ENCODE measurements around the gene TEX2. TPM values are rescaled to one million over a fixed set of nuclear protein-coding genes. Genes with fewer than 3 reads are reported as not detected.

Gene TEX2
- total and polyA plus RNA-seq, 2 donors (not counting 3 experiments of a cell fraction or from before 2014, with no cell fraction given): 13.3 to 25.8 TPM

- DNase-seq (ENCODE audit: low read depth, low spot score): no peak
- no peak overlapping the region for H3K4me3 ChIP-seq (replicated peaks in 1 of 3; ENCODE audit: insufficient read depth in 1 of 3, low read depth in 1 of 3, low read length in 3 of 3)
- no TSS peak for BruUV-seq (replicated peaks)
- H3K79me2 ChIP-seq (ENCODE audit: control insufficient read depth, insufficient read depth, low read length): no peaks in the 10 kb centered on the region
- H4K20me1 ChIP-seq (replicated peaks; ENCODE audit: control insufficient read depth, extremely low read depth, insufficient read depth, low read length): no peaks in the 10 kb centered on the region
- H2AFZ ChIP-seq (ENCODE audit: low read depth, low read length): no peak overlapping the region
- no peak overlapping the region for H3K9ac ChIP-seq (replicated peaks; ENCODE audit: extremely low read depth, insufficient read depth, low read length)
- dilution Hi-C loops (cut with MboI; ENCODE audit: extremely low pct_ligation_motif_present, low sequenced_read_pairs): no loop called here
- no peaks in the 10 kb centered on the region for H3K27me3 ChIP-seq (ENCODE audit: control insufficient read depth in 2 of 2, insufficient read depth in 2 of 2, low read length in 2 of 2)
- CTCF ChIA-PET: interaction anchor here (0.7 to 3.4 kb wide), 6 partner anchors 15 to 188 kb away, joined by 3 to 12 read pairs (median 4); no protein-coding TSS in a partner anchor
- no peak overlapping the region for H3K27ac ChIP-seq (ENCODE audit: insufficient read depth, low read depth, low read length)
- intact Hi-C loops (cut with micrococcal nuclease): no loop called here
- TF ChIP-seq JUN (IDR thresholded peaks at IDR 0.05; ENCODE audit: borderline replicate concordance, insufficient read depth, insufficient read length, low read depth) (no peak), POLR2AphosphoS5 (IDR thresholded peaks at IDR 0.05; ENCODE audit: insufficient read depth, low read depth, low read length) (no peak), FOS (IDR thresholded peaks at IDR 0.05; ENCODE audit: borderline replicate concordance, insufficient read depth, low read length) (no peak), CTCF (IDR thresholded peaks at IDR 0.05; ENCODE audit: extremely low read depth in 1 of 2, insufficient read depth in 1 of 2, low read depth in 1 of 2, low read length in 2 of 2) (no peak), MYC (IDR thresholded peaks at IDR 0.05; ENCODE audit: low read depth, low read length) (no peak), POLR2A (IDR thresholded peaks at IDR 0.05; ENCODE audit: low read depth, low read length) (no peak), MAX (IDR thresholded peaks at IDR 0.05; ENCODE audit: insufficient read depth, insufficient read length) (no peak), EZH2 (IDR thresholded peaks at IDR 0.05; ENCODE audit: borderline replicate concordance, low read depth, low read length, severe bottlenecking) (no peak), GATA2 (IDR thresholded peaks at IDR 0.05; ENCODE audit: insufficient read depth, insufficient read length, low read depth, low read length) (no peak)
- H3K36me3 ChIP-seq (ENCODE audit: control insufficient read depth in 2 of 2, extremely low read depth in 1 of 2, insufficient read depth in 2 of 2, low read length in 2 of 2): peaks cover 4 to 8% of the 10 kb centered on the region in 2 experiments
- POLR2A ChIA-PET: no interaction called here
- FAIRE-seq: no peak
- H3K4me1 ChIP-seq (ENCODE audit: control insufficient read depth, extremely low read depth, insufficient read depth, low read length): peaks cover 28% of the 10 kb centered on the region
- no peaks in the 10 kb centered on the region for H3K9me3 ChIP-seq (replicated peaks; ENCODE audit: control insufficient read depth, insufficient read depth, low read length)
- H3K4me2 ChIP-seq (ENCODE audit: insufficient read depth, low read length): no peak overlapping the region
- no peaks in the 10 kb centered on the region for H3K9me1 ChIP-seq (replicated peaks; ENCODE audit: control insufficient read depth, extremely low read depth, insufficient read depth, low read length)
Measured at GRCh38 chr17:64217249-64217691, 45.8 kb downstream of the TEX2 start.

Data from endothelial cell of umbilical vein (primary cell).